Transverse colon (tissue), 4 donors: ENCODE data around the gene TIGAR.

ENCODE experiments used
- CTCF ChIP-seq, 5 experiments: fragments of 200-600 bp in 3 of 5; fragments of 450-650 bp in 2 of 5; sonication (generic) in 3 of 5; IDR thresholded peaks; 1 replicate in 2 of 5; 2 replicates in 3 of 5; pipeline ENCODE4 v1.5.1; 2016 to 2017; ENCODE audit warnings: antibody characterized with exemption in 5 of 5, inconsistent platforms in 3 of 5, mild to moderate bottlenecking in 2 of 5, moderate library complexity in 1 of 5
- EP300 ChIP-seq: sonication (generic); formaldehyde crosslinking; IDR thresholded peaks from one replicate; pipeline ENCODE4 v1.6.1; 2017; ENCODE audit warnings: antibody characterized with exemption, low read depth
- POLR2A ChIP-seq: fragments of 450-650 bp; IDR thresholded peaks from one replicate; pipeline ENCODE4 v1.6.1; 2016; ENCODE audit warnings: antibody characterized with exemption, mild to moderate bottlenecking, moderate library complexity
- POLR2AphosphoS5 ChIP-seq, 3 donors: sonication (generic); formaldehyde crosslinking; IDR thresholded peaks; one replicate each; pipeline ENCODE4 v1.6.1; 2016; ENCODE audit warnings: antibody characterized with exemption in 3 of 3

- TF ChIP-seq CTCF (IDR thresholded peaks at IDR 0.05) (no peak), POLR2A (no peak), EP300 (no peak), POLR2AphosphoS5 (IDR thresholded peaks at IDR 0.05) (no peak)
Measured at GRCh38 chr12:4323396-4323795, 2.4 kb downstream of the TIGAR start.
